GM19023 (cell line): ENCODE data around the gene OBSCN.
"Not testable (repeated sequence)": the region's sequence is repeated elsewhere in the genome, so short reads cannot be mapped to it uniquely, and the experiment has no call there.

ENCODE experiments used
- ATAC-seq: cut with Tn5 transposase; IDR thresholded peaks from one replicate; pipeline ENCODE4 v1.9.1; 2021; ENCODE audit warnings: mild to moderate bottlenecking, moderate library complexity; ENCODE audit not compliant: unreplicated experiment

The OBSCN gene

GRCh38 chr1:228256626-228257375 lies 49.0 kb downstream of the OBSCN start:
- no peak for ATAC-seq

GRCh38 chr1:228258486-228258885 lies 50.6 kb downstream of the OBSCN start:
- no peak for ATAC-seq

GRCh38 chr1:228259368-228259894 lies 51.6 kb downstream of the OBSCN start:
- ATAC-seq = no peak

- ATAC-seq = no peak
Observed at GRCh38 chr1:228259951-228260350, 52.1 kb downstream of the OBSCN start.

GRCh38 chr1:228261706-228262105 lies 53.9 kb downstream of the OBSCN start:
- ATAC-seq = no peak

- no peak for ATAC-seq
Observed at GRCh38 chr1:228262475-228262874, 54.6 kb downstream of the OBSCN start.

GRCh38 chr1:228263636-228264035 lies 55.8 kb downstream of the OBSCN start:
- ATAC-seq = no peak

- ATAC-seq = no peak
Observed at GRCh38 chr1:228264090-228264829, 56.4 kb downstream of the OBSCN start.

- ATAC-seq = no peak
Observed at GRCh38 chr1:228265167-228265566, 57.3 kb downstream of the OBSCN start.

- ATAC-seq = no peak
Observed at GRCh38 chr1:228267962-228268880, 60.4 kb downstream of the OBSCN start.

- no peak for ATAC-seq
Observed at GRCh38 chr1:228268881-228269265, 61.0 kb downstream of the OBSCN start.

GRCh38 chr1:228269431-228269830 lies 61.6 kb downstream of the OBSCN start:
- not testable (repeated sequence) for ATAC-seq

GRCh38 chr1:228270032-228270431 lies 62.2 kb downstream of the OBSCN start:
- ATAC-seq = no peak

- ATAC-seq = no peak
Observed at GRCh38 chr1:228271701-228272251, 63.9 kb downstream of the OBSCN start.

GRCh38 chr1:228272331-228272791 lies 64.5 kb downstream of the OBSCN start:
- no peak for ATAC-seq

- no peak for ATAC-seq
Observed at GRCh38 chr1:228272831-228273571, 65.2 kb downstream of the OBSCN start.

GRCh38 chr1:228273720-228274451 lies 66.0 kb downstream of the OBSCN start:
- no peak for ATAC-seq

GRCh38 chr1:228274452-228275178 lies 66.8 kb downstream of the OBSCN start:
- ATAC-seq = no peak

- no peak for ATAC-seq
Observed at GRCh38 chr1:228275179-228275429, 67.3 kb downstream of the OBSCN start.
